ENCODE data around the gene PTPRCAP.

The PTPRCAP gene

GRCh38 chr11:67396259-67396581 lies 41.3 kb downstream of the PTPRCAP start:
- peaks cover 60% of the 10 kb centered on the region for H3K4me1 ChIP-seq (ENCODE audit: insufficient read depth, low read length, poor library complexity, severe bottlenecking)
- no peaks in the 10 kb centered on the region for H3K9me2 ChIP-seq (replicated peaks; ENCODE audit: low read depth, low read length)
- H4K20me1 ChIP-seq (ENCODE audit: insufficient read depth, low read length, poor library complexity, severe bottlenecking), result peaks cover 60% of the 10 kb centered on the region
- no peak for TF ChIP-seq CTCF (conservative IDR thresholded peaks at IDR 0.05; ENCODE audit: low read length)
- no peak for TF ChIP-seq EZH2phosphoT487 (IDR thresholded peaks at IDR 0.05; ENCODE audit: borderline replicate concordance)
- H3K4me3 ChIP-seq (ENCODE audit: low read length, poor library complexity, severe bottlenecking), result peak overlapping the region; percentile 71
- H3K27me3 ChIP-seq (ENCODE audit: insufficient read depth, low read length, poor library complexity, severe bottlenecking), result no peaks in the 10 kb centered on the region
- no peaks in the 10 kb centered on the region for H3K9me3 ChIP-seq (ENCODE audit: insufficient read depth, low read depth, low read length)
- peaks cover 90% of the 10 kb centered on the region for H3K79me2 ChIP-seq (ENCODE audit: insufficient read depth, low read length)
- peak overlapping the region; percentile 94 for H3K4me2 ChIP-seq (ENCODE audit: low read depth, low read length, poor library complexity, severe bottlenecking)
- no peak overlapping the region for H2AFZ ChIP-seq (ENCODE audit: low read length)
- peaks cover 2% of the 10 kb centered on the region; the same call in 1 of the 2 replicates for H3F3A ChIP-seq (ENCODE audit: low read depth)
- peak overlapping the region; percentile 60 for H3K9ac ChIP-seq (ENCODE audit: low read depth, low read length, poor library complexity, severe bottlenecking)
- H3K36me3 ChIP-seq (ENCODE audit: insufficient read depth, low read length), result peaks cover 22% of the 10 kb centered on the region; the same call in 1 of the 2 replicates

- peak overlapping the region; percentile 60 for H3K9ac ChIP-seq (ENCODE audit: low read depth, low read length, poor library complexity, severe bottlenecking)
- peaks cover 62% of the 10 kb centered on the region for H3K4me1 ChIP-seq (ENCODE audit: insufficient read depth, low read length, poor library complexity, severe bottlenecking)
- peak overlapping the region; percentile 71 for H3K4me3 ChIP-seq (ENCODE audit: low read length, poor library complexity, severe bottlenecking)
- no peaks in the 10 kb centered on the region for H3K9me3 ChIP-seq (ENCODE audit: insufficient read depth, low read depth, low read length)
- peaks cover 22% of the 10 kb centered on the region; the same call in 1 of the 2 replicates for H3K36me3 ChIP-seq (ENCODE audit: insufficient read depth, low read length)
- H3K9me2 ChIP-seq (replicated peaks; ENCODE audit: low read depth, low read length), result no peaks in the 10 kb centered on the region
- no peaks in the 10 kb centered on the region for H3K27me3 ChIP-seq (ENCODE audit: insufficient read depth, low read length, poor library complexity, severe bottlenecking)
- peak overlapping the region; percentile 94 for H3K4me2 ChIP-seq (ENCODE audit: low read depth, low read length, poor library complexity, severe bottlenecking)
- peaks cover 90% of the 10 kb centered on the region for H3K79me2 ChIP-seq (ENCODE audit: insufficient read depth, low read length)
- no peak overlapping the region for H2AFZ ChIP-seq (ENCODE audit: low read length)
- peaks cover 55% of the 10 kb centered on the region for H4K20me1 ChIP-seq (ENCODE audit: insufficient read depth, low read length, poor library complexity, severe bottlenecking)
- H3F3A ChIP-seq (ENCODE audit: low read depth), result peaks cover 3% of the 10 kb centered on the region; the same call in 1 of the 2 replicates
- no peak for TF ChIP-seq CTCF (conservative IDR thresholded peaks at IDR 0.05; ENCODE audit: low read length)
- no peak for TF ChIP-seq EZH2phosphoT487 (IDR thresholded peaks at IDR 0.05; ENCODE audit: borderline replicate concordance)
These were observed 41.8 kb downstream of the PTPRCAP start for GRCh38 chr11:67395555-67396258.

GRCh38 chr11:67393990-67394389 lies 43.5 kb downstream of the PTPRCAP start:
- Histone ChIP-seq H2AFZ (ENCODE audit: low read length) (no peak overlapping the region), H3K4me2 (ENCODE audit: low read depth, low read length, poor library complexity, severe bottlenecking) (no peak overlapping the region), H3F3A (ENCODE audit: low read depth) (peaks cover 3% of the 10 kb centered on the region; the same call in 1 of the 2 replicates), H3K79me2 (ENCODE audit: insufficient read depth, low read length) (peaks cover 81% of the 10 kb centered on the region), H3K4me1 (ENCODE audit: insufficient read depth, low read length, poor library complexity, severe bottlenecking) (peaks cover 50% of the 10 kb centered on the region), H4K20me1 (ENCODE audit: insufficient read depth, low read length, poor library complexity, severe bottlenecking) (peaks cover 44% of the 10 kb centered on the region), H3K27me3 (ENCODE audit: insufficient read depth, low read length, poor library complexity, severe bottlenecking) (no peaks in the 10 kb centered on the region), H3K9ac (ENCODE audit: low read depth, low read length, poor library complexity, severe bottlenecking) (peak overlapping the region; percentile 43), H3K36me3 (ENCODE audit: insufficient read depth, low read length) (peaks cover 17% of the 10 kb centered on the region; the same call in 1 of the 2 replicates), H3K9me3 (ENCODE audit: insufficient read depth, low read depth, low read length) (no peaks in the 10 kb centered on the region), H3K4me3 (ENCODE audit: low read length, poor library complexity, severe bottlenecking) (no peak overlapping the region), H3K9me2 (replicated peaks; ENCODE audit: low read depth, low read length) (no peaks in the 10 kb centered on the region)
- TF ChIP-seq EZH2phosphoT487 (IDR thresholded peaks at IDR 0.05; ENCODE audit: borderline replicate concordance), result no peak
- TF ChIP-seq CTCF (conservative IDR thresholded peaks at IDR 0.05; ENCODE audit: low read length), result no peak

Data from Loucy (cell line).